ENCODE data around the gene HIBCH. TPM values are rescaled to one million over a fixed set of nuclear protein-coding genes. Genes with fewer than 3 reads are reported as not detected.

Gene HIBCH
- total and polyA plus RNA-seq, 2 of the 13 experiments (the other 11 are each of a cell fraction or from before 2014, with no cell fraction given): 18.8 to 49.5 TPM

- peak; percentile 97 for TF ChIP-seq ERF (CRISPR knock-in tag; IDR thresholded peaks at IDR 0.05)
- TF ChIP-seq ARNT (IDR thresholded peaks at IDR 0.05): no peak
- no peak; the same call in 1 of the 2 replicates for TF ChIP-seq DNMT3B (CRISPR knock-in tag; conservative IDR thresholded peaks at IDR 0.05)
- TF ChIP-seq NCOR1 (IDR thresholded peaks at IDR 0.05; ENCODE audit: borderline replicate concordance, low read length): no peak; the same call in 1 of the 2 replicates
- TF ChIP-seq ZNF496 (CRISPR knock-in tag; IDR thresholded peaks at IDR 0.05; ENCODE audit: insufficient replicate concordance): no peak
- TF ChIP-seq ASH2L (IDR thresholded peaks at IDR 0.05; ENCODE audit: insufficient read length, low read depth, low read length): peak; percentile 97
- TF ChIP-seq ZNF546 (CRISPR knock-in tag; conservative IDR thresholded peaks at IDR 0.05): peak; percentile 94; the same call in 1 of the 2 replicates
- 0 out of 2 replicates have a peak, but pooled peaks have one; percentile 13 for TF ChIP-seq CHCHD3 (CRISPR knock-in tag; IDR thresholded peaks at IDR 0.05)
- no peak for TF ChIP-seq REXO4 (CRISPR knock-in tag; IDR thresholded peaks at IDR 0.05; ENCODE audit: borderline replicate concordance)
- TF ChIP-seq KAT2B (IDR thresholded peaks at IDR 0.05; ENCODE audit: borderline replicate concordance, low read depth, low read length): no peak
- peak; percentile 94 for TF ChIP-seq PHF20 (CRISPR knock-in tag; IDR thresholded peaks at IDR 0.05)
- 0 out of 2 replicates have a peak, but pooled peaks have one; percentile 61 for TF ChIP-seq ZNF619 (CRISPR knock-in tag; IDR thresholded peaks at IDR 0.05)
- peak; percentile 98 for TF ChIP-seq KMT2A (CRISPR knock-in tag; IDR thresholded peaks at IDR 0.05)
- TF ChIP-seq, protein P1, sequence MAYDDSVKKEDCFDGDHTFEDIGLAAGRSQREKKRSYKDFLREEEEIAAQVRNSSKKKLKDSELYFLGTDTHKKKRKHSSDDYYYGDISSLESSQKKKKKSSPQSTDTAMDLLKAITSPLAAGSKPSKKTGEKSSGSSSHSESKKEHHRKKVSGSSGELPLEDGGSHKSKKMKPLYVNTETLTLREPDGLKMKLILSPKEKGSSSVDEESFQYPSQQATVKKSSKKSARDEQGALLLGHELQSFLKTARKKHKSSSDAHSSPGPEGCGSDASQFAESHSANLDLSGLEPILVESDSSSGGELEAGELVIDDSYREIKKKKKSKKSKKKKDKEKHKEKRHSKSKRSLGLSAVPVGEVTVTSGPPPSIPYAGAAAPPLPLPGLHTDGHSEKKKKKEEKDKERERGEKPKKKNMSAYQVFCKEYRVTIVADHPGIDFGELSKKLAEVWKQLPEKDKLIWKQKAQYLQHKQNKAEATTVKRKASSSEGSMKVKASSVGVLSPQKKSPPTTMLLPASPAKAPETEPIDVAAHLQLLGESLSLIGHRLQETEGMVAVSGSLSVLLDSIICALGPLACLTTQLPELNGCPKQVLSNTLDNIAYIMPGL (CRISPR knock-in tag; IDR thresholded peaks at IDR 0.05; ENCODE audit: borderline replicate concordance in 1 of 2, low read depth in 1 of 2): peak; percentile 98 to 99
- peak; percentile 89; the same call in 1 of the 2 replicates for TF ChIP-seq ATF6 (CRISPR knock-in tag; conservative IDR thresholded peaks at IDR 0.05)
- TF ChIP-seq SRF (IDR thresholded peaks at IDR 0.05; ENCODE audit: low read depth, low read length): 0 out of 2 replicates have a peak, but pooled peaks have one; percentile 16
- TF ChIP-seq TCF7L2 (IDR thresholded peaks at IDR 0.05; ENCODE audit: low read depth, low read length): no peak
- peak; percentile 94 for TF ChIP-seq KDM3A (CRISPR knock-in tag; IDR thresholded peaks at IDR 0.05; ENCODE audit: low read depth)
- peak; percentile 95 for TF ChIP-seq ZNF430 (CRISPR knock-in tag; IDR thresholded peaks at IDR 0.05)
- TF ChIP-seq ZNF530 (CRISPR knock-in tag; IDR thresholded peaks at IDR 0.05; ENCODE audit: low read depth): no peak
- TF ChIP-seq SP4 (CRISPR knock-in tag; IDR thresholded peaks at IDR 0.05): peak; percentile 87
- TF ChIP-seq, protein P2, sequence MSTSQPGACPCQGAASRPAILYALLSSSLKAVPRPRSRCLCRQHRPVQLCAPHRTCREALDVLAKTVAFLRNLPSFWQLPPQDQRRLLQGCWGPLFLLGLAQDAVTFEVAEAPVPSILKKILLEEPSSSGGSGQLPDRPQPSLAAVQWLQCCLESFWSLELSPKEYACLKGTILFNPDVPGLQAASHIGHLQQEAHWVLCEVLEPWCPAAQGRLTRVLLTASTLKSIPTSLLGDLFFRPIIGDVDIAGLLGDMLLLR (CRISPR knock-in tag; IDR thresholded peaks at IDR 0.05): peak; percentile 92; the same call in 1 of the 2 replicates
- peak; percentile 69 for TF ChIP-seq ZFY (CRISPR knock-in tag; IDR thresholded peaks at IDR 0.05)
- TF ChIP-seq SMAD9 (CRISPR knock-in tag; IDR thresholded peaks at IDR 0.05): no peak
- peak; percentile 74; the same call in 1 of the 2 replicates for TF ChIP-seq ZFP36L1 (CRISPR knock-in tag; IDR thresholded peaks at IDR 0.05)
- TF ChIP-seq RBM39 (IDR thresholded peaks at IDR 0.05; ENCODE audit: low read depth, low read length, poor library complexity, severe bottlenecking): peak; percentile 77
These were observed at the start of gene HIBCH (continued) for GRCh38 chr2:190319555-190320498.
